GM12878 (cell line): ENCODE data around the gene PMAIP1. TPM values are rescaled to one million over a fixed set of nuclear protein-coding genes. Genes with fewer than 3 reads are reported as not detected.

Experiments
- ASH2L ChIP-seq: fragments of 300-600, 200-600 bp; sonication (generic); IDR thresholded peaks from 2 replicates; pipeline ENCODE4 v1.6.1; 2017; ENCODE audit warnings: low read depth, mild to moderate bottlenecking, borderline replicate concordance
- CEBPB ChIP-seq, 2 experiments: fragments of 150-350 bp in 1 of 2; IDR thresholded peaks; 2 replicates each; pipeline ENCODE4 v1.6.1; 2012 to 2014; ENCODE audit warnings: low read depth in 2 of 2, low read length in 2 of 2, borderline replicate concordance in 1 of 2, inconsistent platforms in 1 of 2
- CREM ChIP-seq: IDR thresholded peaks from 2 replicates; pipeline ENCODE4 v1.6.1; 2014; ENCODE audit warnings: antibody characterized with exemption, low read depth
- EP300 ChIP-seq, 2 experiments: fragments of 150-350 bp in 1 of 2; IDR thresholded peaks; 2 replicates each; pipeline ENCODE4 v1.6.1; 2011 to 2012; ENCODE audit warnings: low read depth in 2 of 2, low read length in 2 of 2, borderline replicate concordance in 1 of 2, improper control_type of control experiment in 1 of 2, inconsistent platforms in 1 of 2; ENCODE audit not compliant: control insufficient read depth in 1 of 2
- ETV6 ChIP-seq, 2 experiments: fragments of 450-650 bp in 1 of 2; IDR thresholded peaks in 1 of 2; conservative IDR thresholded peaks in 1 of 2; 2 replicates each; pipeline ENCODE4 v1.6.1; 2014; ENCODE audit warnings: antibody characterized with exemption in 1 of 2, borderline replicate concordance in 1 of 2, low read depth in 1 of 2, mild to moderate bottlenecking in 1 of 2, moderate library complexity in 1 of 2
- HCFC1 ChIP-seq: fragments of 150-350 bp; IDR thresholded peaks from 2 replicates; pipeline ENCODE4 v1.6.1; 2014; ENCODE audit warnings: low read length
- JUNB ChIP-seq: IDR thresholded peaks from 2 replicates; pipeline ENCODE4 v1.6.1; 2016; ENCODE audit warnings: antibody characterized with exemption, mild to moderate bottlenecking
- KAT2A ChIP-seq: conservative IDR thresholded peaks from 2 replicates; pipeline ENCODE4 v1.6.1; 2011; ENCODE audit warnings: low read depth, low read length; ENCODE audit not compliant: control insufficient read depth
- KDM1A ChIP-seq: fragments of 200-600 bp; sonication (generic); IDR thresholded peaks from 2 replicates; pipeline ENCODE4 v1.6.1; 2016; ENCODE audit warnings: borderline replicate concordance
- MYB ChIP-seq: fragments of 150-350 bp; IDR thresholded peaks from 2 replicates; pipeline ENCODE4 v1.6.1; 2014; ENCODE audit warnings: mild to moderate bottlenecking, low read depth, low read length, borderline replicate concordance
- NBN ChIP-seq: fragments of 450-650 bp; IDR thresholded peaks from 2 replicates; pipeline ENCODE4 v1.6.1; 2016
- NR2C2 ChIP-seq: IDR thresholded peaks from 2 replicates; pipeline ENCODE4 v1.6.1; 2011; ENCODE audit warnings: borderline replicate concordance, low read depth; ENCODE audit not compliant: control insufficient read depth, insufficient read length
- NR2F1 ChIP-seq: fragments of 450-650 bp; conservative IDR thresholded peaks from 2 replicates; pipeline ENCODE4 v1.6.1; 2017; ENCODE audit warnings: mild to moderate bottlenecking
- PAX8 ChIP-seq: fragments of 450-650 bp; IDR thresholded peaks from 2 replicates; pipeline ENCODE4 v1.6.1; 2017; ENCODE audit warnings: mild to moderate bottlenecking, moderate library complexity
- RAD51 ChIP-seq: fragments of 450-650 bp; IDR thresholded peaks from 2 replicates; pipeline ENCODE4 v1.6.1; 2016; ENCODE audit warnings: moderate library complexity, mild to moderate bottlenecking, inconsistent platforms
- RCOR1 ChIP-seq: conservative IDR thresholded peaks from 2 replicates; pipeline ENCODE4 v1.6.1; 2012; ENCODE audit warnings: low read depth, low read length, improper control_type of control experiment
- RFX5 ChIP-seq: IDR thresholded peaks from 2 replicates; pipeline ENCODE4 v1.6.1; 2011; ENCODE audit warnings: low read depth, low read length, improper control_type of control experiment
- RUNX3 ChIP-seq: IDR thresholded peaks from 2 replicates; pipeline ENCODE4 v1.6.1; 2012; ENCODE audit warnings: low read length, inconsistent platforms
- YY1 ChIP-seq: IDR thresholded peaks from 2 replicates; pipeline ENCODE4 v1.6.1; 2011; ENCODE audit warnings: low read depth, mild to moderate bottlenecking, low read length
- ZNF207 ChIP-seq: fragments of 450-650 bp; IDR thresholded peaks from 2 replicates; pipeline ENCODE4 v1.6.1; 2014; ENCODE audit warnings: antibody characterized with exemption, mild to moderate bottlenecking, borderline replicate concordance
- ZNF217 ChIP-seq: fragments of 450-650 bp; IDR thresholded peaks from 2 replicates; pipeline ENCODE4 v1.6.1; 2017; ENCODE audit warnings: antibody characterized with exemption, mild to moderate bottlenecking
- ZNF384 ChIP-seq: IDR thresholded peaks from 2 replicates; pipeline ENCODE4 v1.6.1; 2012; ENCODE audit warnings: low read depth, mild to moderate bottlenecking, low read length, improper control_type of control experiment, borderline replicate concordance
- ZZZ3 ChIP-seq: IDR thresholded peaks from 2 replicates; pipeline ENCODE4 v1.6.1; 2011; ENCODE audit warnings: low read depth; ENCODE audit not compliant: control insufficient read depth, insufficient read length
- polyA plus RNA-seq, 11 experiments: library from polyadenylated mRNA; depleted of rRNA in 4 of 11; unstranded in 6 of 11; stranded (reverse) in 5 of 11; fragments of >200 nt; fragmentation: Nextera tagmentation in 4 of 11; fragmentation: Illumina TruSeq in 1 of 11; extraction: Ambion mirVana in 4 of 11; extraction: Trizol in 1 of 11; gene quantifications; 1 replicate in 1 of 11; 2 replicates in 10 of 11; pipeline versions ENCODE4 v1.2.1 to v1.2.3, GENCODE V29; 2011 to 2016; ENCODE audit warnings: inconsistent platforms in 2 of 11, missing spikeins in 2 of 11, low read depth in 1 of 11
- total RNA-seq, 4 experiments: library from RNA; depleted of rRNA in 3 of 4; stranded (reverse); fragments of >200 nt in 3 of 4; fragmentation: Illumina TruSeq in 1 of 4; extraction: Trizol in 1 of 4; gene quantifications; 2 replicates each; pipeline versions ENCODE4 v1.2.1 to v1.2.3, GENCODE V29; 2013 to 2021
- TF ChIP-seq, protein P1 (sequence below): fragments of 450-650 bp; IDR thresholded peaks from 2 replicates; pipeline ENCODE4 v1.6.1; 2018; ENCODE audit warnings: mild to moderate bottlenecking, low read depth, moderate library complexity; ENCODE audit not compliant: partially characterized antibody
- TF ChIP-seq, protein P2 (sequence below): fragments of 450-650 bp; formaldehyde crosslinking; IDR thresholded peaks from 2 replicates; pipeline ENCODE4 v1.4.0; 2020; ENCODE audit warnings: mild to moderate bottlenecking, moderate library complexity

Gene PMAIP1
- total and polyA plus RNA-seq, 10 of the 15 experiments (the other 5 are each of a cell fraction or from before 2014, with no cell fraction given) = 74.0 to 219 (median 112) TPM

DNA sequence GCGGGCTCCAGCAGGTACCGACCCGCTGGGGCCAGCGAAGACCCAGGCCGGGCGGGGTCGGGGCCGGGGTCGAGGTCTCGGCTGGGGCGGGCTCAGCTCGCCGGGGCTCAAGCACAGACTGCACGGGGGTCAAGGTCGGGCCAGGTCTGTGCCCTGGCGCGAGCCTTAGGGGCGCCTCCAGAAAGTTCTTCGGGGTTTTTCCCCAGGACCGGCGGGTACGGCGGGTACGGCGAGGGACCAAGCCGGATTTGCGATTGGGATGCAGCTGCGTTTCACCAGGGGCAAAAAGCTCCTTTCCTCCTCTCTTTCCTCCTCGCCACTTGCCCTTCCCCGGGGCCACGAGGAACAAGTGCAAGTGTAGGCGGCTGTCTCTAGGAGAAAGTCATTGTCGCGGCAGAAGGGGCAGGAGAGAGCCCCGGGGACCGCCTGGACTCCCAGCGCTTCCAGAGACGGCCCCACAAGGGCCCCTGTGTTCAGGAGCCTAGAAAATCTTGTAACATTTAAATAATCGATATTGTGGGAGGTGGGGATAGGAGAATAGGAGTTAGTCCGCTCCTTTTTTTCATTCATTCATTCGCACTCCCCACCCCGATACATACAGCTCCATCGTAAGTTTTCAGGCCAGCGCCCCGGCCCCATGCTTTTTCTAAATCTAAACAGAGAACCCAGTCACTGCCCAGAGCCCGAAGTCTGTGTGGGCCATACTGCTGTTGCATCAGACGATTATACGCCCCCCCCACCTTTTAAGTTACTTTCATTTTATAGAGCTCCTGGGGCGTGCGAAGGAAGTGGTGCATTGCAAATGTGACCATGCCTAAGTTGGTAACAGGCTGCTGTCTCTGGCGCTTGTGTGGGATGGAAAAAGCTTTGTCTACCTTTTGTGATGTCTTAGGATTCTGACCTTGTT lies 679 bp downstream of the PMAIP1 start (continued):
- TF ChIP-seq ETV6 (conservative IDR thresholded peaks at IDR 0.05 in 1 of 2, IDR thresholded peaks at IDR 0.05 in 1 of 2; ENCODE audit: borderline replicate concordance in 1 of 2, low read depth in 1 of 2) (peak in 1 of 2 experiments; percentile 44; a peak in 1 of 4 replicates), KAT2A (no peak), NBN (no peak), YY1 (peak; percentile 63), ZZZ3 (no peak), NR2F1 (peak; percentile 81), ZNF217 (no peak), ASH2L (no peak; the same call in 1 of the 2 replicates), RUNX3 (no peak), ZNF207 (peak; percentile 45; the same call in 1 of the 2 replicates), ZNF384 (no peak), EP300 (IDR thresholded peaks at IDR 0.05; ENCODE audit: borderline replicate concordance in 1 of 2, control insufficient read depth in 1 of 2, low read depth in 2 of 2, low read length in 2 of 2) (0 out of 4 replicates have a peak, but pooled peaks of 1 of the 2 experiments have one; percentile 45), HCFC1 (no peak), RAD51 (no peak), CREM (peak; percentile 66; the same call in 1 of the 2 replicates), MYB (no peak), CEBPB (IDR thresholded peaks at IDR 0.05; ENCODE audit: borderline replicate concordance in 1 of 2, low read depth in 2 of 2, low read length in 2 of 2) (peak in 1 of 2 experiments; percentile 63; a peak in 1 of 4 replicates), RFX5 (no peak), RCOR1 (no peak), PAX8 (no peak), JUNB (no peak), KDM1A (no peak), NR2C2 (no peak)
- TF ChIP-seq, protein P1, sequence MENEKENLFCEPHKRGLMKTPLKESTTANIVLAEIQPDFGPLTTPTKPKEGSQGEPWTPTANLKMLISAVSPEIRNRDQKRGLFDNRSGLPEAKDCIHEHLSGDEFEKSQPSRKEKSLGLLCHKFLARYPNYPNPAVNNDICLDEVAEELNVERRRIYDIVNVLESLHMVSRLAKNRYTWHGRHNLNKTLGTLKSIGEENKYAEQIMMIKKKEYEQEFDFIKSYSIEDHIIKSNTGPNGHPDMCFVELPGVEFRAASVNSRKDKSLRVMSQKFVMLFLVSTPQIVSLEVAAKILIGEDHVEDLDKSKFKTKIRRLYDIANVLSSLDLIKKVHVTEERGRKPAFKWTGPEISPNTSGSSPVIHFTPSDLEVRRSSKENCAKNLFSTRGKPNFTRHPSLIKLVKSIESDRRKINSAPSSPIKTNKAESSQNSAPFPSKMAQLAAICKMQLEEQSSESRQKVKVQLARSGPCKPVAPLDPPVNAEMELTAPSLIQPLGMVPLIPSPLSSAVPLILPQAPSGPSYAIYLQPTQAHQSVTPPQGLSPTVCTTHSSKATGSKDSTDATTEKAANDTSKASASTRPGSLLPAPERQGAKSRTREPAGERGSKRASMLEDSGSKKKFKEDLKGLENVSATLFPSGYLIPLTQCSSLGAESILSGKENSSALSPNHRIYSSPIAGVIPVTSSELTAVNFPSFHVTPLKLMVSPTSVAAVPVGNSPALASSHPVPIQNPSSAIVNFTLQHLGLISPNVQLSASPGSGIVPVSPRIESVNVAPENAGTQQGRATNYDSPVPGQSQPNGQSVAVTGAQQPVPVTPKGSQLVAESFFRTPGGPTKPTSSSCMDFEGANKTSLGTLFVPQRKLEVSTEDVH = no peak
- TF ChIP-seq, protein P2, sequence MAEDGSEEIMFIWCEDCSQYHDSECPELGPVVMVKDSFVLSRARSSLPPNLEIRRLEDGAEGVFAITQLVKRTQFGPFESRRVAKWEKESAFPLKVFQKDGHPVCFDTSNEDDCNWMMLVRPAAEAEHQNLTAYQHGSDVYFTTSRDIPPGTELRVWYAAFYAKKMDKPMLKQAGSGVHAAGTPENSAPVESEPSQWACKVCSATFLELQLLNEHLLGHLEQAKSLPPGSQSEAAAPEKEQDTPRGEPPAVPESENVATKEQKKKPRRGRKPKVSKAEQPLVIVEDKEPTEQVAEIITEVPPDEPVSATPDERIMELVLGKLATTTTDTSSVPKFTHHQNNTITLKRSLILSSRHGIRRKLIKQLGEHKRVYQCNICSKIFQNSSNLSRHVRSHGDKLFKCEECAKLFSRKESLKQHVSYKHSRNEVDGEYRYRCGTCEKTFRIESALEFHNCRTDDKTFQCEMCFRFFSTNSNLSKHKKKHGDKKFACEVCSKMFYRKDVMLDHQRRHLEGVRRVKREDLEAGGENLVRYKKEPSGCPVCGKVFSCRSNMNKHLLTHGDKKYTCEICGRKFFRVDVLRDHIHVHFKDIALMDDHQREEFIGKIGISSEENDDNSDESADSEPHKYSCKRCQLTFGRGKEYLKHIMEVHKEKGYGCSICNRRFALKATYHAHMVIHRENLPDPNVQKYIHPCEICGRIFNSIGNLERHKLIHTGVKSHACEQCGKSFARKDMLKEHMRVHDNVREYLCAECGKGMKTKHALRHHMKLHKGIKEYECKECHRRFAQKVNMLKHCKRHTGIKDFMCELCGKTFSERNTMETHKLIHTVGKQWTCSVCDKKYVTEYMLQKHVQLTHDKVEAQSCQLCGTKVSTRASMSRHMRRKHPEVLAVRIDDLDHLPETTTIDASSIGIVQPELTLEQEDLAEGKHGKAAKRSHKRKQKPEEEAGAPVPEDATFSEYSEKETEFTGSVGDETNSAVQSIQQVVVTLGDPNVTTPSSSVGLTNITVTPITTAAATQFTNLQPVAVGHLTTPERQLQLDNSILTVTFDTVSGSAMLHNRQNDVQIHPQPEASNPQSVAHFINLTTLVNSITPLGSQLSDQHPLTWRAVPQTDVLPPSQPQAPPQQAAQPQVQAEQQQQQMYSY (CRISPR knock-in tag) = no peak; the same call in 1 of the 2 replicates
